Stimulated activated CD8-positive, alpha-beta memory T cell treated with anti-CD3 and anti-CD28 coated beads, Interleukin-7, amount 100 ng/mL, for 24 hours (primary cell): ENCODE measurements around the gene SGIP1.
"Not testable (repeated sequence)": the region's sequence is repeated elsewhere in the genome, so short reads cannot be mapped to it uniquely, and the experiment has no call there.

Experiments used
- DNase-seq: peaks from one replicate; pipeline ENCODE4 v3.0.0-alpha.2; 2020; ENCODE audit warnings: low read depth

The SGIP1 gene

GRCh38 chr1:66557157-66557556, 23.2 kb downstream of the SGIP1 start:
- DNase-seq = no peak

GRCh38 chr1:66559517-66559916, 25.6 kb downstream of the SGIP1 start:
- DNase-seq = no peak

- no peak for DNase-seq
Observed at GRCh38 chr1:66562561-66562960, 28.6 kb downstream of the SGIP1 start.

- DNase-seq = no peak
Observed at GRCh38 chr1:66563094-66563800, 29.3 kb downstream of the SGIP1 start.

- DNase-seq = no peak
Observed at GRCh38 chr1:66563941-66564630, 30.1 kb downstream of the SGIP1 start.

- DNase-seq = no peak
Observed at GRCh38 chr1:66570196-66570595, 36.2 kb downstream of the SGIP1 start.

GRCh38 chr1:66571789-66572188, 37.8 kb downstream of the SGIP1 start:
- DNase-seq = no peak

GRCh38 chr1:66575739-66576138, 41.8 kb downstream of the SGIP1 start:
- DNase-seq = no peak

GRCh38 chr1:66576645-66577044, 42.7 kb downstream of the SGIP1 start:
- no peak for DNase-seq

GRCh38 chr1:66578841-66579240, 44.9 kb downstream of the SGIP1 start:
- DNase-seq = no peak

GRCh38 chr1:66580081-66580480, 46.1 kb downstream of the SGIP1 start:
- DNase-seq = no peak

GRCh38 chr1:66583021-66583420, 49.1 kb downstream of the SGIP1 start:
- DNase-seq = no peak

GRCh38 chr1:66585002-66585401, 51.0 kb downstream of the SGIP1 start:
- no peak for DNase-seq

- no peak for DNase-seq
Observed at GRCh38 chr1:66589326-66589725, 55.4 kb downstream of the SGIP1 start.

GRCh38 chr1:66592106-66592507, 58.2 kb downstream of the SGIP1 start:
- not testable (repeated sequence) for DNase-seq

GRCh38 chr1:66596191-66596590, 62.2 kb downstream of the SGIP1 start:
- no peak for DNase-seq

- DNase-seq = no peak
Observed at GRCh38 chr1:66597500-66597899, 63.5 kb downstream of the SGIP1 start.

GRCh38 chr1:66598670-66599069, 64.7 kb downstream of the SGIP1 start:
- no peak for DNase-seq

GRCh38 chr1:66599346-66599745, 65.4 kb downstream of the SGIP1 start:
- DNase-seq = no peak

- DNase-seq = no peak
Observed at GRCh38 chr1:66599899-66600737, 66.2 kb downstream of the SGIP1 start.

GRCh38 chr1:66605419-66605997, 71.6 kb downstream of the SGIP1 start:
- DNase-seq = no peak

GRCh38 chr1:66606362-66607065, 72.6 kb downstream of the SGIP1 start:
- no peak for DNase-seq
